HG03457 (cell line): ENCODE measurements around the gene OLFML3.
"Not testable (repeated sequence)": the region's sequence is repeated elsewhere in the genome, so short reads cannot be mapped to it uniquely, and the experiment has no call there.

Experiments
- ATAC-seq: cut with Tn5 transposase; IDR thresholded peaks from one replicate; pipeline ENCODE4 v1.9.1; 2021; ENCODE audit warnings: moderate number of reproducible peaks; ENCODE audit not compliant: unreplicated experiment

The OLFML3 gene

DNA sequence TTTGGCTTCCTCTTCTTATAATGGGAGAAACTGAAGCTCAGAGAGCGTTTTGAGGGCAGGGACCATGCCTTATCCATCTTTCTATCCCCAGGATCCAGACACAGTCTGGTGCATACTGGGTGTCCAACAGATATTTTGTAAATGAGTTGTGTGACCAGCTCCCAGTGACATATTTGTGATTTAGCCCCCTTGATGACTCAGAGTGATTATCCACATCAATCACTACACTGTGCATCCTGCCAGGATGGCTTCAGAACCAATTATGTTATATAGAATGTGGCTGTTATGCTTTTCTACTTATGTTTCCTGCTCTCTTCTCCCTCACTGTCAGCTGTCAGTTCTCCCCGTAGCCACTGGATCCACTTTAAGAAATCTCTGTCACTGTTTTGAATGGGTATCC is 11.3 kb downstream of the OLFML3 start:
- no peak for ATAC-seq

DNA sequence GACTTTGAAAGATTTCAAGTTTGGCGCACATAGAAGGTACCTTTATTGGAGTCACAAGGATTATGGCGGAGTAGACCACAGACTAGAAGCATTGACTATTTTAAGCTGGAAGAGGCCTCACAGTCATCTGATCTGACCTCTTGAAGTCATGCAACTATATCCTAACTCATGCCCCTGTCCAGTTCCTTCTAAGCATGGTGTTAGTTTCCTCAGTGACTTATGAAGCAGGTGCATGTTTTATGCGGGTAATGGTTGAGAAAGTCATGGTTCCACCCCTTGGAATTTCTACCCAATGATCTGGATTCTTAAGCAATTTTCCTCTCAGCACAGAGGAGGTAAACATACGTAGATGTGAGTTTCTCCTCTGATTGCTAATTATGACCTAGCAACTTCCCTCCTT is 11.7 kb downstream of the OLFML3 start:
- no peak for ATAC-seq

DNA sequence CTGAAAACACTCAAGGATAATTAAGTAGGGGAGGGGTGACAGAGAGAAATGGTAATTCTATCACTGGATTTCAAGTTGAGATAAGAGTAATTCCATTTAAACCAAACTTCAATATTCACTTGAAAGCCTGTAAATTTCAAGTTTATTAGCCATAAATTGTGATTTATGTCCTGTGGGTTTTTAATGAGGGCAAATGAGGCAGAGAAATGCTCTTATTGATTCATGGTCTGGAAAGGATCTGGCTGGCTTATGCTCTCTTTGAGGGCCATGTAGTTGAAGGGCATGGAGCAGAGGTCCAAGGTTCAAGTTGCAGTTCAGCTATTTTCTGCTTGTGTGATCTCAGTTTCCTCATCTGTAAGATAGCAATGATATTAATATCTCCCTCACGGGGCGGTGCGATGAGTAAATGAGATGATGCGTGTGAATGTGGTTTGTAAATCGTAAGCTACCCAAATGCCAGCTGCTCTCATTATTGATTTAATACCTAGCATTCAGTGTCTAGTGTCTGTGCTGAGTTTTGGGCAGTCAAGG is 12.3 kb downstream of the OLFML3 start:
- ATAC-seq, result no peak

DNA sequence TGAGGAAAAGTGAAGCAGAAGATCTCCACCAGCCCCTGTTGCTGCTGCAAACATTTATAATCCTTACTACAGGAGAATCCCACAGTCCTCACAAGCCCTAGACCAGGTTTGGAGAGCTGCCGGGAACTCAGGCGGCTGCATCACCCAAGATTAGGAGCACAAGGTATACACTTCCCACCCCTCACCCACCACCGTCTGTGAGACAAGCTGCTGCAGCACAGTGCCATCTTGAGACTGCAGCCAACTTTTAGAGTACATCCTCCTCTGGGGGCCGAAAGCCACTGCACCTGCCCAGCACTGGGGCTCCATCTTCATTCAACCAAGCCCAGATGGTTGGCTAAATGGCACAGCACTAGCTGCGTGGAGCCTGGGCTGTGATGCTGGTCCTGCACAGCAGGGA is 13.8 kb downstream of the OLFML3 start:
- ATAC-seq, result no peak

DNA sequence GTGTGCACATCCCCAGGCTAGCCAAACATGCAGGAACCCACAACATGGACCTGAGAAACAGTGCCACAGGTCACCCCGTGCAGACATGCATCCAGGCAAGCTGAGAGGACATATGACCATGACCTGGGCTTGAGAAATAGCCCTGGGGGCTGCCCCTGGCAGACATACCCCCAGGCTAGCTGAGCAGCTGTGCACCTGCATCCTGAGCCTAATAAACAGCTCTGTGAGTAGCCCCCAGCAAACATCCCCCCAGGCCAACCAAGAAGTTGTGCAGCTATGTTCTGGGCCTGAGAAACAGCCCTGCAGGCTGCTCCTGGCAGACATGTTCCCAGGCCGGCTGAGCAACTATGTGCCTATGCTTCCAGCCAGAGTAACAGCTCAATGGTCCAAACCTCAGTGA is 14.5 kb downstream of the OLFML3 start:
- ATAC-seq, result no peak

DNA sequence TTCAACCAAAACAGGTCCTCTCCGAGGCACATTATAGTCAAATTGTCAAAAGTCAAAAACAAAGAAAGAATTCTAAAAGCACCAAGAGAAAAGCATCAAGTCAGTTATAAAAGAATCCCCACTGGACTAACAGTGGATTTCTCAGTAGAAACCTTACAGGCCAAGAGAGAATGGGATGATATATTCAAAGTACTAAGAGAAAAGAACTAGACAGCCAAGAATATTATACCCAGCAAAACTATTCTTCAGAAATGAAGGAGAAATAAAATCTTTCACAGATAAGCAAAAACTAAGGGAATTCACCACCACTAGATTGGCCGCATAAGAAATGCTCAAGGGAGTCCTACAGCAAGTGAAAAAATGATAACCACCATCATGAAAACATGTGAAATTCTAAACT is 16.1 kb downstream of the OLFML3 start:
- ATAC-seq, result no peak

DNA sequence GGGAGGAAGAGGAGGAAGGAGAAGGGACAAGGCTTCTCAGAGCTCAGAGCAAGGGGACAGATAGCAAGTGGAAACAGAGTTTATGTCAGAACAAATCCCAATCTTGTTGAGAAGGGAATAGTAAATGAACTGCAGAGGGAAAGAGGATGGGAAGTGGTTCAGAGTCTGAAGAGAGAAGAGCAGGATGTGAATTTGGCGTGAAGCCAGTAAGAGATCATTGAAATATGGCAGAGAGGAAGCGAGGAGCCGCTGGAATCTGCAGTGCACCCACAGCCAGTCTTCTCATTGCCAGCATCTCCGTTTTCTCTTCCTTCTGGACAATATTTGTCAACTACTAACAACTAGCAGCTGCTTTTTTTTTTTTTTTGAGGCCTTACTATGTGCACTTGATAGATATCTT is 19.1 kb downstream of the OLFML3 start:
- no peak for ATAC-seq

DNA sequence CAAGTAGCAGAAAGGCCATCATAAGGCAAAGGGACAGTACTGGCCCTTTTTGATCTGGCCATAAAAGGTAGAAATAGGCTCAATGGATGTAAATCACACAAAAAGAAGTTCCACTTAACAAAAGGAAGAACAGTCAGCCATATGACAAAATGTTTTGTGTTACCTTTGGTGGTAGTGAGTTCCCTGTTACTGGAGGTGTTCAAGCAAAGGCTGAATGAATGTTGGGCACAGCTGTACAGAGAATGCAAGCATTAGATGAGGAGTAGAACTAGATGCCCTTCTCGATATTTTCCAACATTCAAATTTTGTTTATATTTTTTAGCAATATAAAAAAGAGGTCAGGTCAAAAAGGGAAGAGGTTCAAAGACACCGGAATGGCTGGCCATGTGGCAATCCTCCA is 20.0 kb downstream of the OLFML3 start:
- ATAC-seq, result no peak

DNA sequence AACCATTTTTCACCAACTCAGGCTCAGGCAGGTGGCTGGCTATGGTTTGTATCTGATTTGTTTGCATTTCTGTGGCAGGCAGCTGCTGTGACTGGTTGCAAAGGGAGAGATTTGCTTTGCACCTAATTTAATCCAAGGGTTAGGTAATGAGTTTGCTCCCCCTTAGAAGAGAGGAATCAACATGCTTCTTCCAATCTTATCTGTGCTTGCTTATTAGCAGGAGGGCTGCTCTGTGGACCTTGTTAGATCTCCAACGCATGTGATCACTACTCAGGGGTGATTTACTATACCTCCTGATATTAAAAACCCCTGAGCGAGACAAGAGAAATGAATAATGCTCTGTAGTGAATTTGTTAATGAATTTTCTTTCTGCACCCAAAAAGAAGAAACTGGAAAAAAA is 20.5 kb downstream of the OLFML3 start:
- no peak for ATAC-seq

DNA sequence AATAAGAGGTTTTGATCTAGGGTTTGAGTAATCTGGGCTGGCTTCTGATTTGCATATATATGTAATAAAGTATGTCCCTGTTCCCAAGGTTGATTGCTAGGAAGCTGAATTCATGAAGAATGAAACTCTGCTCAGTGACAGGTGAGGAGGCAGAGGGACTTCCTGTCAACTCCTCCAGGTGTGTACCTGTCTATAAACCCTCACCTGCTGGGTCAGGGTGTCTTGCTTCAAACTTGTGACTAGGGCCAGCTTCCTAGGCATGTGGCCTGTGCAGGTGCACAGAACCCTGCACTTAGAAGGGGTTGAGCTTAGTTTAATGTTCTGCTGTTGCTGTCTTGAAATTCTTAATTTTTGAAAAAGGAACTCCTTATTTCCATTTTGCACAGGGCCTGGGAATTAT is 21.1 kb downstream of the OLFML3 start:
- no peak for ATAC-seq

DNA sequence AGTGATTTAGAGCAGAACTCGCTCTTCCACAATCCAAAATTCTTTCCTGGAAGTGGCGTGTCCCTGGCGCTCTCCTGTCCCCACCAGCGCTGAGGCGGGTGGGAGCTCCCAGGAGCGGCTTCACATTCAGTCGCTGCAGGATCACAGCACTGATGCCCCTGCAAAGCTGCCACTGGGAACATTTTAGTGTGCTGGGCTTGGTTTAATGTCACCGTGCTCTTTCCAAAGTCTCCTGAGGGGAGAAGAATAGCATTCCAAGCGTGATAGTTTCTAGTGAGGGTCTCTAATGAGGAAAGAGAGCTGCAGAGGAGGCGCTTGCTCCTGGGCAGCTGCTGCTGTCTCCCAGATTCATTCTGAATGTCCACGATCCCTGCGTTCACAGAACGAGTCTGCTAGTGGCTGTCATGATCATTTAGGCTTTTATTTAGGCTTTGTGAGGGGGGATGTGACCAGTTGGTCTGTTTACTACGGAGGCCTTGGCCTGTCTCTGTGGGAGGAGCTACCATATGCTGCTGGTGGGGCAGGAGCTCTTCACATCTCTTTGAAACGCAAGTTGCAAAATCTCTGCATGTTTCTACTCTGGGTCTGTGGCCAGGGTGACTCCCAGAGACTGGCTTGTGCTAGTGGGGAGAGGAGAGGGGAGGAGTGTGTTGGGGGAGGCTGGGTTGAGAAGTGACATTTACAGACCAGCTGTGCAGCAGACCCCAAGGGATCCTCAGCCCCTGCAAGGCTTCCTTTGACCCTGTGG is 23.4 kb downstream of the OLFML3 start:
- no peak for ATAC-seq

DNA sequence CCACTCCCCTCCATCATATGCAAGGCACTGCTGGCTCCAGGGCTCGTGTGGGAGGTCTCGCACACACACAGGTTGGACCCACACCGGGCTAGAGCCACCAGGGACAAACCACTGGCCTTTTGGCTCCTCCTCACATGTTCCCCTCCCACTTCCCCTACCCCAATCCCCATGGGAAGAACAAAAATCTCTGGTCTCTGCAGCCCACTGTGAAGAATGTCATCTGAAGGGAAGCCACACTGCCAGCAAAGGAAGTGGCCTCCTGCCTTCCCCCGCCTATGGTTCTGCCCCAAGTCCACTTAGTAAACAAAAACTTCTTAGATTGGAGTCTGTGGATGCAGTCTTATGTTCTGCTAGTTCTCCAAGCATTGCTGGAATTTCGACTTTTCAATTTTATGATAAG is 24.2 kb downstream of the OLFML3 start:
- no peak for ATAC-seq

DNA sequence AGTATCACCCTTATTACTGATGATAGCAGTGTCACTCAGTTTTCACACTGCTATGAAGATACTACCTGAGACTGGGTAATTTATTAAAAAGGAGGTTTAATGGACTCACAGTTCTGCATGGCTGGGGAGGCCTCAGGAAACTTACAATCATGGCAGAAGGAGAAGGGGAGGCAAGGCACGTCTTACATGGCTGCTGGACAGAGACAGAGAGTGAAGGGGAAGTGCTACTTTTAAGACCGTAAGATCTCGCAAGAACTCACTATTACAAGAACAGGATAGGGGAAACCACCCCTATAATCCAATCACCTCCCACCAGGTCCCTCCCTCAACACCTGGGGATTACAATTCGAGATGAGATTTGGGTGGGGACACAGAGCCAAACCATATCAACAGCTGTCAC is 27.6 kb downstream of the OLFML3 start:
- ATAC-seq, result not testable (repeated sequence)

DNA sequence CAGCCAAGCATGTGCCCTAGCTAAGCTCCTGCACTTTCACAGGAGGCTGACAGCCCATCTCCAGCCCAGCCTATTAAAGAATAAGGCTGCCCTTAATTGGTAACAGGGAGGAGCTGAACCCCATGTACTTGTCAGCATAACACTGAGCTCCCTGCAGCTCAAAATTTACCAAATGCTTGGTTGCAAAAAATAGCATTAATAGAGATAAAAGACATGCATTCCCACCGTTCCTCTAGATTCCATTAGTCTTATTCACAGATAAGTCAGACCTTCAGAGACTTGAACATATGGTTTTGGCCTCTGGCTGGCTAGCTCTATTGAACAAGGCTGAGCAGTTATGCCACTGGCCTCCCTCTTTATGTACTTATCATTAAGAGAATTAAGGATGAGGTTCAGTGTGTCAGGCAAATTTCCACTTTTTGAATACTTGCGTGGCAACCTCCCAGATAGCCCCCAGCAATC is 29.2 kb downstream of the OLFML3 start:
- no peak for ATAC-seq

DNA sequence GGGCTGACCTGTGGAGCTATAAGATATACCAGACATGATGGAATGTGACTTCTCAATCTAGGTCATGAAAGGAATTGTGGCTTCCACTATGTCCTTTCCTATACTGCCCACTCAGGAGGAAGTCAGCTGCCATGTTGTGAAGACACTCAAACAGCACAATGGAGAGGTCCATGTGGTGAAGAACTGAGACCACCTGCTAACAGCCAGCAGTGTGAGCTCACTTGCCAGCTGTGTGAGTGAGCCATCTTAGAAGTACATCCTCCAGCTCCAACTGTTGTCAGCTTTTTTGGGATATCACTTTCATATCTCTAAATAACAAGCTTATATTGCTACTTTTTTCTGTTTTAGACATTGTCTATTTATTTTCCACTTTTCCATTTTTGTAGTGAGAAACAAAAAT is 29.7 kb downstream of the OLFML3 start:
- ATAC-seq, result no peak

DNA sequence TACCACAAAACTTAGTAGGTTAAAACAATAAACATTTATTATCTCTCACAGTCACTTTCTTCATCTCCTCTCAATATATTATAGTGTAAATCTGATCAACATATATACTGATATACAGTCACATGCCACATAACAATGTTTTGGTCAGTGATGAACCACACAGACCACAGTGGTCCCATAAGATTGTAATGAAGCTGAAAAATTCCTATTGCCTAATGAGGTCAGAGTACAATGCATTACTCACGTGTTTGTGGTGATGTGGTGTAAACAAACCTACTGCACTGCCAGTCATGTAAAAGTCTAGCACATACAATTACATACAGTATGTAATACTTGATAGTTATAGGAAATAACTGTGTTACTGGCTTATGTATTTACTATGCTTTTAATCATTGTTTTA is 30.1 kb downstream of the OLFML3 start:
- ATAC-seq, result no peak

DNA sequence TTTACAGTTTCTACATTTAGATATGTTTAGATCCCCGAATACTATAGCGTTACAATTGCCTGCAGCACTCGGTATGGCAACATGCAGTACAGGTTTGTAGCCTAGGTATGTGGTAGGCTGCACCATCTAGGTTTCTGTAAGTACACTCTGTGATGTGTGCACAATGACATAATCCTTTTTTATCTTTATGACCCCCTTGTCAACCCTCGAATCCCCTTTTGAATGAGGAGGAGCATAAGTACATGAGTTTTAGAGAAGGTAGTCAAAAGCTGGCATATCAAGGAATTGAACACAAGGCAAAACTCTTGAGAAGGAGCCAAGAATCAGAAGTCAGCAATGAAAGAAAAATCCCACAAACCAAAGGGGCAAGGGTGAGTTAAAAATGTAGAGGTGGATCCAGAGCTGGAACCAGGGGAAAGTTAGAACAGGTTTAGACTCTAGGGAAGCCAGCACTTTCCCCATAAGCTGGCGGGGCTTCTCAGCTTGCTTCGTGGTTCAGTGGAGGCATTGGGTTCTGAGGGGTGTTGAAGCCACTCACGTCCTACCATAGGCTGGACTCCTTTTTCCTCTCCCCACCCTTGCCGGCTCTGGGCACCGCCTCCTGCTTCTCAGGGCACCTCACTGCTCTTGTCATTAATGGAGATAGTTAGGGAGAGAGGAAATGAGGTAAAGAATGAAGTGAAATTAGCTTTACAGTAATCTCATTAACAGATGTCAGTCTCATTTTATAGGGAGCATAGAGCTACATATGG is 31.3 kb downstream of the OLFML3 start:
- no peak for ATAC-seq

DNA sequence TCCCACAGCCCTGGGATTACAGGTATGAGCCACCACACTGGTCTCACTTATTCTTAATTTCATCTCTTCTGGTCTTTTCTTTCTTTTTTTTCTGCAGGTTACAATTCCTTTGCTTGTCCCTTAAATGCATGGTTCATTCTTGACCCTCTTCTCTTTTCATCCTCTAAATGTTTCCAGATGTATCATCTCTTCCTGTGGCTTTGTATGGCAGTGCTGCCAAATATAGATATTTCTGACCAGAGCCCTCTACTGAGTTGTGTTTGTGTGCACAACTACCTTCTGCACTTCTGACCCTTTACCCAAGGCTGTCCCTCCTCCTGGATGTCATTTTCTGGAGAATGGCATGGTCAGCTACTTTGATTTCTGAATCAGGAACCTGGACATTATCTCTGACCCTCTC is 32.5 kb downstream of the OLFML3 start:
- no peak for ATAC-seq

DNA sequence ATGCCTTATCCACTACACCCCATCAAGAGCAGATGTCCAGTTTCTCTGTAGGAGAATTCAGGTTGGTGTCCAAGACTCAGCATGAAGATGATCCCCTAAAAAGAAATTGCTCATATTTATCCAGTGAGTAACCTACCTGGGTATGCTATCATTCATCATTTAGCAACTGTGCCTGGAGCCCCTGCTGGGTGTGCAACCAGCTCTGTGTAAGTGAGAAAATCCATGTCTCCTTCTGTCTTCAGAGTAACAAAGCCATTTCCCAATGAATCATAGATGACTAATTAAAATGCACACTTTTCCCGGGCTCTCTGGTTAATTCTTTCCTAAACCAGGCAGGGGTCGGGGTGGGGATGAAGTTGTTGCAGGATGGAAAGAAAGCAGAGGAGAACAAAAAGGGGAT is 35.8 kb downstream of the OLFML3 start:
- no peak for ATAC-seq

DNA sequence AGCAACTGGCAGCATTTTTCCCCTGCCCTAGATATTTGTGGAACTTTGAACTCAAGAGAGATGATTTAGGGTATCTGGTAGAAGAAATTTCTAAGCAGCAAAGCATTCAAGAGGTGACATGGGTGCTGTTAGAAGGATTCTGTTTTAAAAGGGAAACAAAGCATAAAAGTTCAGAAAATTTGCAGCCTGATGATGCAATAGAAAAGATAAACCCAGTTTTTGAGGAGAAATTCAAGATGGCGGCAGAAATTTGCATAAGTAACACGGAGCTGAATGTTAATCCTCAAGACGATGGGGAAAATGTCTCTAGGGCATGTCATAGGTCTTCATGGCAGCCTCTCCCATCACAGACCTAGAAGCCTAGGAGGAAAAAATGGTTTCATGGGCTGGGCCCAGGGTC is 40.5 kb downstream of the OLFML3 start:
- not testable (repeated sequence) for ATAC-seq

DNA sequence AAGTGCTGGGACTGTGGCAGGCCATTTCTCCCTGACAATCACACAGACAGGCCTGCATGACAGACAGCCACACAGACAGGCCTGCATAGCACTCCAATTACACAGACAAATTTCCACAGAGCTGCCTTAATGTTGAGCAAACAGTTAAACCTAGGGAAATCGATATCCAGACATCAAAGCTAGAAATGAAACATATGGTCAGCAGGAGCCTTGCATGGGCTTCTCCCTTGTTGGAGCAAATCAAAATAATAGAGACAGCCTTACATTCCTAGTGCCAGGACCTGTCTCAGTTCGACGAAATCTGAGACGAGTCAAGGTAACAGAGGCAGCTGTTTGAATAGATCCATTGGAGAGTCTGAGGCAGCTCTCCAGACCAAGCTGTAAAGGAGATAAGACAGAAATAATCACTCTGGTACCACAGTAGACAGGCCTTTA is 42.4 kb downstream of the OLFML3 start:
- no peak for ATAC-seq

DNA sequence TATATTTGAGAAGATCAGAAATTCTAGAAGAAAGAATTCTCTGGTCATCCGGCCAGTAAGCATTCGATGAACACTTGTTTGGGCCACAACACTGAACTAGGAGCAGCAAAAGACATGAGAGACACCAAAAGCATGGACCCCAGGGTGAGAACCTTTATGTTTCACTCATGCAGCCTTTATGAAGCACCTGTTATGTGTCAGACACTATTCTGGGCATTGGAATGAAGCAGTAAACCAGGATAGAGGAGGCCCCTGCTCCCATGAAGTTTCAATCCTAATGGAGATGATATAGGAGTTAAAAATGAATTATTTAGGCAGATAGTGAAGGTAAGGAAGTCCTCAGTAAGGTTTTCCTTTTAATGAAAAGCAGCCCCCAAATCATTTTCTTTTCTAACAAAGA is 43.6 kb downstream of the OLFML3 start:
- no peak for ATAC-seq
